ENCODE data around the gene NSRP1.
"Not testable (repeated sequence)": the region's sequence is repeated elsewhere in the genome, so short reads cannot be mapped to it uniquely, and the experiment has no call there.

NSRP1 gene

GRCh38 chr17:30118635-30119034 lies 2.0 kb downstream of the NSRP1 start:
- DNase-seq (ENCODE audit: low read depth in 2 of 2): not testable (repeated sequence)

GRCh38 chr17:30124273-30124796 lies 7.7 kb downstream of the NSRP1 start:
- no peak for DNase-seq (ENCODE audit: low read depth in 2 of 2)

- no peak for DNase-seq (ENCODE audit: low read depth in 2 of 2)
Measured at GRCh38 chr17:30130121-30130520, 13.5 kb downstream of the NSRP1 start.

GRCh38 chr17:30132615-30133014 lies 16.0 kb downstream of the NSRP1 start:
- DNase-seq (ENCODE audit: low read depth in 2 of 2): no peak

GRCh38 chr17:30133197-30133596 lies 16.6 kb downstream of the NSRP1 start:
- no peak for DNase-seq (ENCODE audit: low read depth in 2 of 2)

- DNase-seq (ENCODE audit: low read depth in 2 of 2): no peak
Measured at GRCh38 chr17:30134551-30134950, 17.9 kb downstream of the NSRP1 start.

- no peak for DNase-seq (ENCODE audit: low read depth in 2 of 2)
Measured at GRCh38 chr17:30137158-30137557, 20.5 kb downstream of the NSRP1 start.

GRCh38 chr17:30147860-30148259 lies 31.2 kb downstream of the NSRP1 start:
- not testable (repeated sequence) for DNase-seq (ENCODE audit: low read depth in 2 of 2)

- no peak for DNase-seq (ENCODE audit: low read depth in 2 of 2)
Measured at GRCh38 chr17:30148376-30148775, 31.8 kb downstream of the NSRP1 start.

- no peak for DNase-seq (ENCODE audit: low read depth in 2 of 2)
Measured at GRCh38 chr17:30151471-30151870, 34.9 kb downstream of the NSRP1 start.

GRCh38 chr17:30153463-30153862 lies 36.8 kb downstream of the NSRP1 start:
- no peak for DNase-seq (ENCODE audit: low read depth in 2 of 2)

GRCh38 chr17:30155389-30155788 lies 38.8 kb downstream of the NSRP1 start:
- DNase-seq (ENCODE audit: low read depth in 2 of 2): no peak

- no peak for DNase-seq (ENCODE audit: low read depth in 2 of 2)
Measured at GRCh38 chr17:30158896-30159625, 42.4 kb downstream of the NSRP1 start.

GRCh38 chr17:30160419-30161172 lies 44.0 kb downstream of the NSRP1 start:
- no peak for DNase-seq (ENCODE audit: low read depth in 2 of 2)

- DNase-seq (ENCODE audit: low read depth in 2 of 2): no peak
Measured at GRCh38 chr17:30161601-30162000, 45.0 kb downstream of the NSRP1 start.

GRCh38 chr17:30164531-30164930 lies 47.9 kb downstream of the NSRP1 start:
- no peak for DNase-seq (ENCODE audit: low read depth in 2 of 2)

GRCh38 chr17:30165147-30165546 lies 48.5 kb downstream of the NSRP1 start:
- no peak for DNase-seq (ENCODE audit: low read depth in 2 of 2)

- no peak for DNase-seq (ENCODE audit: low read depth in 2 of 2)
Measured at GRCh38 chr17:30165960-30166359, 49.3 kb downstream of the NSRP1 start.

GRCh38 chr17:30170415-30170987 lies 53.9 kb downstream of the NSRP1 start:
- no peak for DNase-seq (ENCODE audit: low read depth in 2 of 2)

- DNase-seq (ENCODE audit: low read depth in 2 of 2): no peak
Measured at GRCh38 chr17:30172560-30172959, 55.9 kb downstream of the NSRP1 start.

- DNase-seq (ENCODE audit: low read depth in 2 of 2): no peak
Measured at GRCh38 chr17:30173649-30174048, 57.0 kb downstream of the NSRP1 start.

- DNase-seq (ENCODE audit: low read depth in 2 of 2): no peak
Measured at GRCh38 chr17:30174556-30174955, 57.9 kb downstream of the NSRP1 start.

GRCh38 chr17:30176855-30177254 lies 60.2 kb downstream of the NSRP1 start:
- DNase-seq (ENCODE audit: low read depth in 2 of 2): no peak

Measured in stimulated activated CD8-positive, alpha-beta memory T cell treated with anti-CD3 and anti-CD28 coated beads, Interleukin-2, amount 100 ng/mL, for 1 hour (primary cell).